ENCODE results near the gene FOXP1. TPM values are rescaled to one million over a fixed set of nuclear protein-coding genes. Genes with fewer than 3 reads are reported as not detected.

The FOXP1 gene
- total and polyA plus RNA-seq, 2 experiments from 2014 or later: 76.8 to 99.8 TPM

GRCh38 chr3:71146673-71147072 lies 436.9 kb downstream of the FOXP1 start:
- no peaks in the 10 kb centered on the region for H3K36me3 ChIP-seq (replicated peaks; ENCODE audit: insufficient read depth, low read depth)
- H3K27me3 ChIP-seq: no peaks in the 10 kb centered on the region
- no peak overlapping the region for H3K4me2 ChIP-seq
- no peak for TF ChIP-seq CTCF (IDR thresholded peaks at IDR 0.05; ENCODE audit: poor library complexity)
- TF ChIP-seq EZH2phosphoT487 (IDR thresholded peaks at IDR 0.05; ENCODE audit: low read depth, severe bottlenecking, unreplicated experiment): no peak
- TF ChIP-seq EZH2 (IDR thresholded peaks at IDR 0.05; ENCODE audit: borderline replicate concordance): no peak
- H3K4me3 ChIP-seq: no peak overlapping the region
- DNase-seq (ENCODE audit: low spot score): no peak
- no peaks in the 10 kb centered on the region for H4K20me1 ChIP-seq (ENCODE audit: insufficient read depth, poor library complexity, severe bottlenecking)
- no peaks in the 10 kb centered on the region for H3K9me3 ChIP-seq (ENCODE audit: low read depth)
- H3K9me2 ChIP-seq (replicated peaks; ENCODE audit: insufficient read depth): no peaks in the 10 kb centered on the region
- no peak overlapping the region for H2AFZ ChIP-seq
- H3K4me1 ChIP-seq (ENCODE audit: insufficient read depth): peaks cover 5% of the 10 kb centered on the region
- 85% methylated on average over 11 of the region's 11 CpGs for WGBS (ENCODE audit: low lambda C conversion rate, missing lambda C conversion rate)
- no peak overlapping the region for H3K27ac ChIP-seq
- H3K79me2 ChIP-seq: peaks cover 50% of the 10 kb centered on the region

GRCh38 chr3:71145954-71146353 lies 437.6 kb downstream of the FOXP1 start:
- H3K4me1 ChIP-seq (ENCODE audit: insufficient read depth): peaks cover 7% of the 10 kb centered on the region
- TF ChIP-seq EZH2phosphoT487 (IDR thresholded peaks at IDR 0.05; ENCODE audit: low read depth, severe bottlenecking, unreplicated experiment) (no peak), EZH2 (IDR thresholded peaks at IDR 0.05; ENCODE audit: borderline replicate concordance) (no peak), CTCF (IDR thresholded peaks at IDR 0.05; ENCODE audit: poor library complexity) (no peak)
- peaks cover 43% of the 10 kb centered on the region for H3K79me2 ChIP-seq
- H3K9me3 ChIP-seq (ENCODE audit: low read depth): no peaks in the 10 kb centered on the region
- no peak for DNase-seq (ENCODE audit: low spot score)
- no peak overlapping the region for H3K4me2 ChIP-seq
- no peaks in the 10 kb centered on the region for H4K20me1 ChIP-seq (ENCODE audit: insufficient read depth, poor library complexity, severe bottlenecking)
- no peak overlapping the region for H3K4me3 ChIP-seq
- no peaks in the 10 kb centered on the region for H3K9me2 ChIP-seq (replicated peaks; ENCODE audit: insufficient read depth)
- H3K27me3 ChIP-seq: no peaks in the 10 kb centered on the region
- no peak overlapping the region for H3K27ac ChIP-seq
- H3K36me3 ChIP-seq (replicated peaks; ENCODE audit: insufficient read depth, low read depth): no peaks in the 10 kb centered on the region
- WGBS (ENCODE audit: low lambda C conversion rate, missing lambda C conversion rate): 87% methylated on average over 4 of the region's 4 CpGs
- no peak overlapping the region for H2AFZ ChIP-seq

GRCh38 chr3:71144525-71145253 lies 438.8 kb downstream of the FOXP1 start:
- no peak overlapping the region for H3K4me2 ChIP-seq
- H3K9me2 ChIP-seq (replicated peaks; ENCODE audit: insufficient read depth): no peaks in the 10 kb centered on the region
- H3K4me3 ChIP-seq: no peak overlapping the region
- DNase-seq (ENCODE audit: low spot score): no peak
- no peaks in the 10 kb centered on the region for H4K20me1 ChIP-seq (ENCODE audit: insufficient read depth, poor library complexity, severe bottlenecking)
- peak overlapping the region; percentile 91 for H3K27ac ChIP-seq
- H3K27me3 ChIP-seq: no peaks in the 10 kb centered on the region
- WGBS (ENCODE audit: low lambda C conversion rate, missing lambda C conversion rate): 84% methylated on average over 9 of the region's 9 CpGs
- H3K4me1 ChIP-seq (ENCODE audit: insufficient read depth): peaks cover 7% of the 10 kb centered on the region
- no peaks in the 10 kb centered on the region for H3K9me3 ChIP-seq (ENCODE audit: low read depth)
- H3K79me2 ChIP-seq: peaks cover 52% of the 10 kb centered on the region
- no peak for TF ChIP-seq EZH2phosphoT487 (IDR thresholded peaks at IDR 0.05; ENCODE audit: low read depth, severe bottlenecking, unreplicated experiment)
- no peak for TF ChIP-seq EZH2 (IDR thresholded peaks at IDR 0.05; ENCODE audit: borderline replicate concordance)
- no peak for TF ChIP-seq CTCF (IDR thresholded peaks at IDR 0.05; ENCODE audit: poor library complexity)
- no peaks in the 10 kb centered on the region for H3K36me3 ChIP-seq (replicated peaks; ENCODE audit: insufficient read depth, low read depth)
- no peak overlapping the region for H2AFZ ChIP-seq
